DND-41 (cell line): Measurements from ENCODE around the gene TMEM127.

Source experiments
- EZH2 ChIP-seq: IDR thresholded peaks from 3 replicates; pipeline ENCODE4 v1.6.1; 2012; ENCODE audit warnings: borderline replicate concordance, low read depth, mild to moderate bottlenecking, moderate library complexity, low read length, inconsistent platforms; ENCODE audit not compliant: severe bottlenecking
- TF ChIP-seq, protein P1 (sequence below): IDR thresholded peaks from 2 replicates; pipeline ENCODE4 v1.5.1; 2012; ENCODE audit warnings: borderline replicate concordance, low read length, moderate library complexity, mild to moderate bottlenecking; ENCODE audit not compliant: poor library complexity, severe bottlenecking; ENCODE audit errors: extremely low read depth

DNA sequence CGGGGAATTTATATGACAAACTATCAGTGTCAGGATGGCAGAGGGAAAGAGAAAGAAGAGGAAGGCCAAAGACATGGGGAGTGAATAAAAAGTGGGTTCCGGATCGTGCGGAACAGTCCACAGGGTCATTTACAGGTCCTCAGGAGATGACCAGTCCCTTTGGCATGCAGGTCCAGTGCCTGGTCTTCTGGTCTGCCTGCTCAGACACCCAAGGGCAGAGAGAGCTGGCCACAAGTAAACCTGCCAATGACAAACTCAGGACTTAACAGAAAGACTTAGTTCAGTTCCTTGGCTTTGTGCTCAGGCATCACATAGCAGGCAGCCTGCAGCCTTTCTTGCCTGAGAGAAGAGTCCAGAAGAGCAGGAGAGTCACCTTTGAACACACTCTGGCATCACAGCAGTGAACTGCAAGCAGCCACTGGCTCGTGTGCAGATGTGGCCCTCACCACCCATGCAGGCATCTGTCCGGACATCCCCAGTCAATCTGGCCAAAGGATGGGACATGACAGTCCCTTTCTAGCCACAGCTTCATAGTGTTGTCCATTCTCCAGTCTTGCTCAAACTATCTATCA, 14.0 kb downstream of the TMEM127 start:
- TF ChIP-seq EZH2 = no peak
- TF ChIP-seq, protein P1, sequence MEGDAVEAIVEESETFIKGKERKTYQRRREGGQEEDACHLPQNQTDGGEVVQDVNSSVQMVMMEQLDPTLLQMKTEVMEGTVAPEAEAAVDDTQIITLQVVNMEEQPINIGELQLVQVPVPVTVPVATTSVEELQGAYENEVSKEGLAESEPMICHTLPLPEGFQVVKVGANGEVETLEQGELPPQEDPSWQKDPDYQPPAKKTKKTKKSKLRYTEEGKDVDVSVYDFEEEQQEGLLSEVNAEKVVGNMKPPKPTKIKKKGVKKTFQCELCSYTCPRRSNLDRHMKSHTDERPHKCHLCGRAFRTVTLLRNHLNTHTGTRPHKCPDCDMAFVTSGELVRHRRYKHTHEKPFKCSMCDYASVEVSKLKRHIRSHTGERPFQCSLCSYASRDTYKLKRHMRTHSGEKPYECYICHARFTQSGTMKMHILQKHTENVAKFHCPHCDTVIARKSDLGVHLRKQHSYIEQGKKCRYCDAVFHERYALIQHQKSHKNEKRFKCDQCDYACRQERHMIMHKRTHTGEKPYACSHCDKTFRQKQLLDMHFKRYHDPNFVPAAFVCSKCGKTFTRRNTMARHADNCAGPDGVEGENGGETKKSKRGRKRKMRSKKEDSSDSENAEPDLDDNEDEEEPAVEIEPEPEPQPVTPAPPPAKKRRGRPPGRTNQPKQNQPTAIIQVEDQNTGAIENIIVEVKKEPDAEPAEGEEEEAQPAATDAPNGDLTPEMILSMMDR = no peak
